ENCODE results near the gene CST7.

GRCh38 chr20:24957326-24958016, 8.4 kb downstream of the CST7 start:
- TF ChIP-seq, protein P1, sequence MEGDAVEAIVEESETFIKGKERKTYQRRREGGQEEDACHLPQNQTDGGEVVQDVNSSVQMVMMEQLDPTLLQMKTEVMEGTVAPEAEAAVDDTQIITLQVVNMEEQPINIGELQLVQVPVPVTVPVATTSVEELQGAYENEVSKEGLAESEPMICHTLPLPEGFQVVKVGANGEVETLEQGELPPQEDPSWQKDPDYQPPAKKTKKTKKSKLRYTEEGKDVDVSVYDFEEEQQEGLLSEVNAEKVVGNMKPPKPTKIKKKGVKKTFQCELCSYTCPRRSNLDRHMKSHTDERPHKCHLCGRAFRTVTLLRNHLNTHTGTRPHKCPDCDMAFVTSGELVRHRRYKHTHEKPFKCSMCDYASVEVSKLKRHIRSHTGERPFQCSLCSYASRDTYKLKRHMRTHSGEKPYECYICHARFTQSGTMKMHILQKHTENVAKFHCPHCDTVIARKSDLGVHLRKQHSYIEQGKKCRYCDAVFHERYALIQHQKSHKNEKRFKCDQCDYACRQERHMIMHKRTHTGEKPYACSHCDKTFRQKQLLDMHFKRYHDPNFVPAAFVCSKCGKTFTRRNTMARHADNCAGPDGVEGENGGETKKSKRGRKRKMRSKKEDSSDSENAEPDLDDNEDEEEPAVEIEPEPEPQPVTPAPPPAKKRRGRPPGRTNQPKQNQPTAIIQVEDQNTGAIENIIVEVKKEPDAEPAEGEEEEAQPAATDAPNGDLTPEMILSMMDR (conservative IDR thresholded peaks at IDR 0.05; ENCODE audit: low read depth in 2 of 2) = no peak
- no peak for TF ChIP-seq ZNF331 (CRISPR knock-in tag; IDR thresholded peaks at IDR 0.05; ENCODE audit: low read depth)
